K562 (cell line): ENCODE results near the gene WASHC2A. TPM values are rescaled to one million over a fixed set of nuclear protein-coding genes. Genes with fewer than 3 reads are reported as not detected.
"Not testable (repeated sequence)": the region's sequence is repeated elsewhere in the genome, so short reads cannot be mapped to it uniquely, and the experiment has no call there.

Experiments
- ATAC-seq: fragments of 200-7000 bp; cut with Tn5 transposase; 3 replicates; pipeline ENCODE4 v1.9.1; 2020; ENCODE audit warnings: moderate library complexity
- BruUV-seq: library from RNA; stranded (reverse); fragments of 400-500 nt; replicated peaks from 2 replicates; lab custom pipeline; 2021; lab: Mats Ljungman, UMichigan
- CTCF ChIA-PET: fragments of 300-600 bp; formaldehyde crosslinking; extraction: SDS; loops from one replicate; lab custom pipeline; 2021; ENCODE audit warnings: low intra/inter-chr PET ratio; lab: Yijun Ruan, JAX
- POLR2A ChIA-PET: fragments of 300-600, 350-650 bp; sonication (Branson Sonifier 250); formaldehyde crosslinking; extraction: SDS; loops from one replicate; lab custom pipeline; 2021; ENCODE audit warnings: antibody characterized with exemption, inconsistent platforms; lab: Yijun Ruan, JAX
- DNase-seq, 4 experiments: peaks; one replicate each; pipeline versions ENCODE4 v3.0.0 to v3.0.0-alpha.2; 2011 to 2018; ENCODE audit warnings: low spot score in 3 of 4, mixed read lengths in 3 of 4; ENCODE audit errors: extremely low read depth in 1 of 4
- FAIRE-seq: peaks from 2 replicates; lab custom pipeline; 2011; peaks lifted over from hg19 to GRCh38; lab: Jason Lieb, UNC
- H2AFZ ChIP-seq: 2 replicates; pipeline ENCODE4 v1.6.0; 2011; ENCODE audit warnings: low read depth, low read length, control low read depth, inconsistent platforms
- H3K27ac ChIP-seq: fragments of 200-600 bp; 3 replicates; pipeline ENCODE4 v1.8.0; 2011; ENCODE audit warnings: low read depth, mild to moderate bottlenecking, control low read depth, inconsistent platforms, low read length, moderate library complexity, mixed read lengths; ENCODE audit errors: extremely low read depth
- H3K27me3 ChIP-seq, 2 experiments: fragments of 300-600 bp in 1 of 2; 2 replicates in 1 of 2; 3 replicates in 1 of 2; pipeline versions ENCODE4 v1.6.0 to v1.8.0; 2011; ENCODE audit warnings: inconsistent platforms in 2 of 2, low read length in 2 of 2, mild to moderate bottlenecking in 1 of 2, mixed read lengths in 1 of 2, moderate library complexity in 1 of 2; ENCODE audit not compliant: control insufficient read depth in 2 of 2, insufficient read depth in 2 of 2
- H3K36me3 ChIP-seq: fragments of 300-600 bp; 3 replicates; pipeline ENCODE4 v1.8.0; 2011; ENCODE audit warnings: mild to moderate bottlenecking, low read length, inconsistent platforms; ENCODE audit not compliant: control insufficient read depth, insufficient read depth
- H3K4me1 ChIP-seq, 2 experiments: fragments of 200-600 bp in 1 of 2; replicated peaks in 1 of 2; 2 replicates in 1 of 2; 3 replicates in 1 of 2; pipeline versions ENCODE4 v1.5.1 to v1.8.0; 2011; ENCODE audit warnings: inconsistent platforms in 2 of 2, low read length in 2 of 2, mild to moderate bottlenecking in 1 of 2, mixed read lengths in 1 of 2, moderate library complexity in 1 of 2; ENCODE audit not compliant: control insufficient read depth in 2 of 2, insufficient read depth in 2 of 2
- H3K4me2 ChIP-seq: 2 replicates; pipeline ENCODE4 v1.6.1; 2011; ENCODE audit warnings: low read length, control low read depth, inconsistent platforms, mixed read lengths; ENCODE audit not compliant: insufficient read depth
- H3K4me3 ChIP-seq: fragments of 200-600 bp; sonication (generic), shearing (Covaris generic); 2 replicates; pipeline ENCODE4 v1.5.1; 2016; ENCODE audit warnings: control low read depth, inconsistent platforms
- H3K79me2 ChIP-seq: fragments of 200-600 bp; 3 replicates; pipeline ENCODE4 v1.8.0; 2011; ENCODE audit warnings: low read length, inconsistent platforms; ENCODE audit not compliant: control insufficient read depth, insufficient read depth
- H3K9ac ChIP-seq, 2 experiments: 2 replicates each; pipeline versions ENCODE4 v1.6.0 to v1.6.1; 2011; ENCODE audit warnings: low read depth in 2 of 2, low read length in 2 of 2, control low read depth in 1 of 2, inconsistent platforms in 1 of 2, mild to moderate bottlenecking in 1 of 2, mixed read lengths in 1 of 2; ENCODE audit not compliant: insufficient read depth in 1 of 2
- H3K9me1 ChIP-seq: one replicate; pipeline ENCODE4 v1.6.0; 2011; ENCODE audit warnings: inconsistent platforms, mild to moderate bottlenecking, low read length, moderate library complexity; ENCODE audit not compliant: control insufficient read depth, insufficient read depth
- H3K9me3 ChIP-seq: replicated peaks from 2 replicates; pipeline ENCODE4 v1.5.1; 2011; ENCODE audit warnings: low read depth, low read length, inconsistent platforms; ENCODE audit not compliant: control insufficient read depth, insufficient read depth
- H4K20me1 ChIP-seq: replicated peaks from 2 replicates; pipeline ENCODE4 v1.6.1; 2011; ENCODE audit warnings: low read length, inconsistent platforms, mixed read lengths; ENCODE audit not compliant: control insufficient read depth, insufficient read depth
- WGBS: fragments of 100-300 bp; shearing (Covaris generic); methylation state at CpG from one replicate; pipeline ENCODE4 v1.1.6; 2016; ENCODE audit warnings: low coverage, mixed read lengths; ENCODE audit not compliant: insufficient coverage; ENCODE audit errors: missing lambda C conversion rate; 5-methylcytosine and 5-hydroxymethylcytosine counted together
- in situ Hi-C: fragments of 300-500 bp; cut with MboI; formaldehyde crosslinking; loops from 4 replicates; pipeline ENCODE4 v1.15.0; 2018; ENCODE audit warnings: inconsistent platforms, mixed read lengths
- intact Hi-C: fragments of 100-400 bp; cut with micrococcal nuclease; formaldehyde crosslinking; loops from 2 replicates; pipeline ENCODE4 v1.14.2; 2022
- polyA plus RNA-seq, 8 experiments: library from polyadenylated mRNA; depleted of rRNA in 4 of 8; stranded (reverse) in 5 of 8; unstranded in 3 of 8; fragments of >200 nt; fragmentation: Nextera tagmentation in 2 of 8; fragmentation: Illumina TruSeq in 1 of 8; extraction: Ambion mirVana in 2 of 8; extraction: Trizol in 1 of 8; gene quantifications; 2 replicates each; pipeline versions ENCODE4 v1.2.1 to v1.2.3, GENCODE V29; 2011 to 2014; ENCODE audit warnings: inconsistent platforms in 1 of 8, missing spikeins in 1 of 8
- total RNA-seq, 7 experiments: library from RNA; depleted of rRNA in 6 of 7; stranded (reverse); fragments of >200 nt in 6 of 7; fragmentation: Illumina TruSeq in 2 of 7; extraction: Trizol in 2 of 7; gene quantifications; 2 replicates each; pipeline versions ENCODE4 v1.2.1 to v1.2.3, GENCODE V29; 2011 to 2021; ENCODE audit warnings: low replicate concordance in 1 of 7

WASHC2A gene
- total and polyA plus RNA-seq, 9 of the 15 experiments (the other 6 are each of a cell fraction or from before 2014, with no cell fraction given): 4.7 to 42.2 (median 28.7) TPM

DNA sequence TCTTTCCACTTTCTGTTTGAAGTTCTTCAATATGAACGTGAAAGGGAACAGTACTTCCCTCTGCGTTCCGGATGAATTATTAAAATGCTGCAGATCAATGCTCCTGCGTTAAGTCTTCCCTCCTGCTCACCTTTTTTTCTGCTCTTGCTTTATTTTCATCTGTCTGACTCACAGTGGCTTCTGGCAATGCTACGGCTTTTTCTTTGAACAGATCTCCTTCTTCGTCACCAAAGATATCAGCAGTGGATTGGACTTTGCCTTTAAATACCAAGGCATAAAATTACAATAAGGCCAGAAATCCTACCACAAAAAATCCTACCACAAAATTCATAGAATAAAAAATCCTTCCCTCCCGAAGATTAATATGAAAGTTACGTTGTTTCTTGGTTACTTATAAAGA, 11.1 kb upstream of the WASHC2A start:
- ATAC-seq, H3K36me3 ChIP-seq, in situ Hi-C loops, BruUV-seq, H3K27ac ChIP-seq, H3K4me1 ChIP-seq, H3K27me3 ChIP-seq, H4K20me1 ChIP-seq, DNase-seq, H3K79me2 ChIP-seq, POLR2A ChIA-PET, FAIRE-seq, H3K9me3 ChIP-seq, H3K9ac ChIP-seq, CTCF ChIA-PET, H3K9me1 ChIP-seq, H2AFZ ChIP-seq, H3K4me2 ChIP-seq, H3K4me3 ChIP-seq: not testable (repeated sequence)
- WGBS: 12% methylated on average over 8 of the region's 8 CpGs
- intact Hi-C loops: loop anchor here (10.0 kb wide), 1 partner anchor 462 kb away; no protein-coding TSS in a partner anchor

DNA sequence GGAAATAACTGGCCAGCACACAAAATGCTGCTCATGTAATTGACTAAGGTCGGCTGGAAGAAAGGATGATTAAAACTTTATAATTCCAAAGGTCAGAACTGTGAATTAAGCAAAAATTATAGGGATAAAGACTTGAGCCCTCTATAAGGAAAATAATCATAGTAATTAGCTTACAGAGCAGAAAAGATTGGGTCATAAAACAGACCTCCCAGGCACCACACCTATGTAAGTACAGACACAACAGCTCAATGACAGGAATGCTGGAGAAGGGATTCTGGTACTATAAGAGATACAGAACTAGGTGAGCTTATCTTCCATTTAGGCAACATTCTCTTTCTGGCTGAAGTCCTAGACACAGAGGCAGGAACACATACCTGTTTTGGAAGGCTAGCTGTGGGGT, 9.0 kb upstream of the WASHC2A start:
- intact Hi-C loops: loop anchor here (10.0 kb wide), 1 partner anchor 464 kb away; no protein-coding TSS in a partner anchor
- DNase-seq, H3K9me3 ChIP-seq, H3K9me1 ChIP-seq, H3K79me2 ChIP-seq, H2AFZ ChIP-seq, H3K27ac ChIP-seq, BruUV-seq, H3K4me3 ChIP-seq, H3K36me3 ChIP-seq, FAIRE-seq, H3K9ac ChIP-seq, in situ Hi-C loops, POLR2A ChIA-PET, ATAC-seq, H3K4me2 ChIP-seq, H4K20me1 ChIP-seq, CTCF ChIA-PET, H3K4me1 ChIP-seq: not testable (repeated sequence)
- peaks cover 9 to 14% of the 10 kb centered on the region in 2 experiments; a peak in 4 of 5 replicates for H3K27me3 ChIP-seq
- WGBS: 0% methylated on average over 1 of the region's 1 CpG

- WGBS: 3% methylated on average over 6 of the region's 10 CpGs
- H3K4me3 ChIP-seq, H3K4me2 ChIP-seq, BruUV-seq, H3K4me1 ChIP-seq, H3K9me1 ChIP-seq, H3K9ac ChIP-seq, H3K36me3 ChIP-seq, ATAC-seq, DNase-seq, FAIRE-seq, CTCF ChIA-PET, in situ Hi-C loops, H3K9me3 ChIP-seq, H4K20me1 ChIP-seq, H3K79me2 ChIP-seq, H2AFZ ChIP-seq, H3K27ac ChIP-seq, POLR2A ChIA-PET: not testable (repeated sequence)
- intact Hi-C loops: loop anchor here (10.0 kb wide), 1 partner anchor 465 kb away; no protein-coding TSS in a partner anchor
- peaks cover 9 to 14% of the 10 kb centered on the region in 2 experiments; a peak in 4 of 5 replicates for H3K27me3 ChIP-seq
Measured at GRCh38 chr10:50059946-50060345, 7.8 kb upstream of the WASHC2A start.

GRCh38 chr10:50061548-50061947, 6.2 kb upstream of the WASHC2A start:
- CTCF ChIA-PET, H3K36me3 ChIP-seq, ATAC-seq, DNase-seq, H2AFZ ChIP-seq, in situ Hi-C loops, H3K9me1 ChIP-seq, BruUV-seq, FAIRE-seq, H3K4me1 ChIP-seq, H3K4me3 ChIP-seq, H3K27ac ChIP-seq, H3K9me3 ChIP-seq, intact Hi-C loops, H4K20me1 ChIP-seq, POLR2A ChIA-PET, H3K4me2 ChIP-seq, H3K9ac ChIP-seq, H3K79me2 ChIP-seq: not testable (repeated sequence)
- WGBS: 16% methylated on average over 3 of the region's 7 CpGs
- peaks cover 9 to 14% of the 10 kb centered on the region in 2 experiments; a peak in 4 of 5 replicates for H3K27me3 ChIP-seq
